PC-9 (cell line): ENCODE measurements around the gene TMEM134. TPM values are rescaled to one million over a fixed set of nuclear protein-coding genes. Genes with fewer than 3 reads are reported as not detected.

Experiments
- BruUV-seq: library from RNA; stranded (reverse); fragments of 400-500 nt; replicated peaks from 2 replicates; lab custom pipeline; 2021; lab: Mats Ljungman, UMichigan
- CTCF ChIA-PET: fragments of 300-600 bp; sonication (Branson Sonifier 250); formaldehyde crosslinking; loops from one replicate; lab custom pipeline; 2022; ENCODE audit warnings: antibody characterized with exemption; lab: Charles Lee
- POLR2A ChIA-PET: fragments of 300-600 bp; sonication (Branson Sonifier 250); formaldehyde crosslinking; loops from one replicate; lab custom pipeline; 2022; ENCODE audit warnings: antibody characterized with exemption; ENCODE audit not compliant: unreplicated experiment; lab: Charles Lee
- DNase-seq, 2 experiments: peaks; one replicate each; pipeline versions ENCODE4 v3.0.0 to v3.0.0-alpha.2; 2015 to 2022; ENCODE audit warnings: mixed read lengths in 1 of 2
- H2AFZ ChIP-seq: fragments of 200-600 bp; sonication (generic); 2 replicates; pipeline ENCODE4 v1.8.1; 2017; ENCODE audit warnings: antibody characterized with exemption
- H3F3A ChIP-seq: fragments of 200-600 bp; sonication (generic); 2 replicates; pipeline ENCODE4 v1.8.1; 2017; ENCODE audit warnings: antibody characterized with exemption, mild to moderate bottlenecking, low read depth; ENCODE audit not compliant: insufficient read depth
- H3K27ac ChIP-seq: fragments of 200-600 bp; sonication (generic); 2 replicates; pipeline ENCODE4 v1.6.1; 2016; ENCODE audit warnings: mixed run types
- H3K27me3 ChIP-seq: fragments of 200-600 bp; sonication (generic); 2 replicates; pipeline ENCODE4 v1.6.1; 2016; ENCODE audit warnings: low read depth, mixed run types; ENCODE audit not compliant: insufficient read depth
- H3K36me3 ChIP-seq: fragments of 200-600 bp; sonication (generic); 2 replicates; pipeline ENCODE4 v1.6.1; 2016; ENCODE audit warnings: low read depth, mixed run types
- H3K4me1 ChIP-seq: fragments of 200-600 bp; sonication (generic); replicated peaks from 2 replicates; pipeline ENCODE4 v1.6.1; 2016; ENCODE audit warnings: mixed run types; ENCODE audit not compliant: insufficient read depth
- H3K4me2 ChIP-seq: fragments of 200-600 bp; sonication (generic); 2 replicates; pipeline ENCODE4 v1.6.1; 2017; ENCODE audit warnings: mixed run types
- H3K4me3 ChIP-seq: fragments of 200-600 bp; sonication (generic); 2 replicates; pipeline ENCODE4 v1.6.1; 2016; ENCODE audit warnings: mixed run types
- H3K79me2 ChIP-seq: fragments of 200-600 bp; sonication (generic); 2 replicates; pipeline ENCODE4 v1.6.1; 2017; ENCODE audit warnings: low read depth, mixed run types
- H3K9me2 ChIP-seq: fragments of 200-600 bp; sonication (generic); 2 replicates; pipeline ENCODE4 v1.8.1; 2017; ENCODE audit warnings: mild to moderate bottlenecking; ENCODE audit not compliant: insufficient read depth
- H3K9me3 ChIP-seq: fragments of 200-600 bp; sonication (generic); 2 replicates; pipeline ENCODE4 v1.8.1; 2016; ENCODE audit warnings: low read depth; ENCODE audit not compliant: insufficient read depth
- H4K20me1 ChIP-seq: fragments of 200-600 bp; sonication (generic); 2 replicates; pipeline ENCODE4 v1.8.1; 2017; ENCODE audit not compliant: insufficient read depth
- EZH2 ChIP-seq: fragments of 200-600 bp; sonication (generic); IDR thresholded peaks from 2 replicates; pipeline ENCODE4 v1.8.0; 2017; ENCODE audit warnings: antibody characterized with exemption, low read depth
- intact Hi-C: fragments of 100-400 bp; cut with micrococcal nuclease; formaldehyde crosslinking; loops from one replicate; pipeline ENCODE4 v1.10.0; 2022; ENCODE audit not compliant: unreplicated experiment
- total RNA-seq: library from RNA; stranded (reverse); gene quantifications from 2 replicates; pipeline ENCODE4 v1.2.3, GENCODE V29; 2021
- TF ChIP-seq, protein P1 (sequence below): fragments of 200-600 bp; sonication (generic); conservative IDR thresholded peaks from 2 replicates; pipeline ENCODE4 v1.6.1; 2017; ENCODE audit warnings: mixed run types, antibody characterized with exemption, mild to moderate bottlenecking, moderate library complexity

Gene TMEM134
- total RNA-seq, 1 experiment from 2014 or later = 85.7 TPM

DNA sequence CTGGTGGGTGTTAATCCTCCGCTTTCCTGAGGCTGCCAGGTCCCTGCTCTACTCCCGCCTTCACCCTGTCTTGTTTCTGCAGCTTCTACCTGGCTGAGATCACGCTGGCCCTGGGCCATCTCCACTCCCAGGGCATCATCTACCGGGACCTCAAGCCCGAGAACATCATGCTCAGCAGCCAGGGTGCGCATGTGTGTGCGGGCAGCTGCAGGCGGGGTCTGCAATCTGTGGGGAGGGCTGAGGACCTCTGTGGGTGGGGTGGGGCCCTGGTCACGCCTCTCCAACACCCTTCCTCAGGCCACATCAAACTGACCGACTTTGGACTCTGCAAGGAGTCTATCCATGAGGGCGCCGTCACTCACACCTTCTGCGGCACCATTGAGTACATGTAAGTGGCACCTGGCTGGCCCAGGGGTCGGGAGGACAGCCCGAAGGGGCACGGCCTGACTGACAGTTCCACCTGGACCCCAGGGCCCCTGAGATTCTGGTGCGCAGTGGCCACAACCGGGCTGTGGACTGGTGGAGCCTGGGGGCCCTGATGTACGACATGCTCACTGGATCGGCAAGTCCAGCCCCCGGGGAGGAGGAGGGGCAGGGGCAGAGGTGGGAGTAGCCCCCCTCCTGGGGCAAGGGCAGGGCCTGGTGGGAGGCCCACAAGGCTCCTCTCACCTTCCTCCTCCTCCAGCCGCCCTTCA, 36.2 kb downstream of the TMEM134 start:
- no peak for DNase-seq
- H3K4me2 ChIP-seq = no peak overlapping the region
- peaks cover 21% of the 10 kb centered on the region for H3K79me2 ChIP-seq
- no peak overlapping the region for H3K4me3 ChIP-seq
- ChIA-PET CTCF (no interaction called here), POLR2A (interaction anchor here (0.7 kb wide), 1 partner anchor 817 kb away, joined by 3 read pairs; no protein-coding TSS in a partner anchor)
- no peaks in the 10 kb centered on the region for H3K9me3 ChIP-seq
- peaks cover 18% of the 10 kb centered on the region; the same call in 1 of the 2 replicates for H3F3A ChIP-seq
- H4K20me1 ChIP-seq = no peaks in the 10 kb centered on the region; the same call in 1 of the 2 replicates
- no peak for TF ChIP-seq EZH2
- TF ChIP-seq, protein P1, sequence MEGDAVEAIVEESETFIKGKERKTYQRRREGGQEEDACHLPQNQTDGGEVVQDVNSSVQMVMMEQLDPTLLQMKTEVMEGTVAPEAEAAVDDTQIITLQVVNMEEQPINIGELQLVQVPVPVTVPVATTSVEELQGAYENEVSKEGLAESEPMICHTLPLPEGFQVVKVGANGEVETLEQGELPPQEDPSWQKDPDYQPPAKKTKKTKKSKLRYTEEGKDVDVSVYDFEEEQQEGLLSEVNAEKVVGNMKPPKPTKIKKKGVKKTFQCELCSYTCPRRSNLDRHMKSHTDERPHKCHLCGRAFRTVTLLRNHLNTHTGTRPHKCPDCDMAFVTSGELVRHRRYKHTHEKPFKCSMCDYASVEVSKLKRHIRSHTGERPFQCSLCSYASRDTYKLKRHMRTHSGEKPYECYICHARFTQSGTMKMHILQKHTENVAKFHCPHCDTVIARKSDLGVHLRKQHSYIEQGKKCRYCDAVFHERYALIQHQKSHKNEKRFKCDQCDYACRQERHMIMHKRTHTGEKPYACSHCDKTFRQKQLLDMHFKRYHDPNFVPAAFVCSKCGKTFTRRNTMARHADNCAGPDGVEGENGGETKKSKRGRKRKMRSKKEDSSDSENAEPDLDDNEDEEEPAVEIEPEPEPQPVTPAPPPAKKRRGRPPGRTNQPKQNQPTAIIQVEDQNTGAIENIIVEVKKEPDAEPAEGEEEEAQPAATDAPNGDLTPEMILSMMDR = no peak
- no peaks in the 10 kb centered on the region for H3K36me3 ChIP-seq
- no peak overlapping the region for H2AFZ ChIP-seq
- H3K4me1 ChIP-seq = peaks cover 17% of the 10 kb centered on the region
- H3K27ac ChIP-seq = no peak overlapping the region
- no peaks in the 10 kb centered on the region for H3K9me2 ChIP-seq
- BruUV-seq = no TSS peak
- intact Hi-C loops = no loop called here
- H3K27me3 ChIP-seq = no peaks in the 10 kb centered on the region

DNA sequence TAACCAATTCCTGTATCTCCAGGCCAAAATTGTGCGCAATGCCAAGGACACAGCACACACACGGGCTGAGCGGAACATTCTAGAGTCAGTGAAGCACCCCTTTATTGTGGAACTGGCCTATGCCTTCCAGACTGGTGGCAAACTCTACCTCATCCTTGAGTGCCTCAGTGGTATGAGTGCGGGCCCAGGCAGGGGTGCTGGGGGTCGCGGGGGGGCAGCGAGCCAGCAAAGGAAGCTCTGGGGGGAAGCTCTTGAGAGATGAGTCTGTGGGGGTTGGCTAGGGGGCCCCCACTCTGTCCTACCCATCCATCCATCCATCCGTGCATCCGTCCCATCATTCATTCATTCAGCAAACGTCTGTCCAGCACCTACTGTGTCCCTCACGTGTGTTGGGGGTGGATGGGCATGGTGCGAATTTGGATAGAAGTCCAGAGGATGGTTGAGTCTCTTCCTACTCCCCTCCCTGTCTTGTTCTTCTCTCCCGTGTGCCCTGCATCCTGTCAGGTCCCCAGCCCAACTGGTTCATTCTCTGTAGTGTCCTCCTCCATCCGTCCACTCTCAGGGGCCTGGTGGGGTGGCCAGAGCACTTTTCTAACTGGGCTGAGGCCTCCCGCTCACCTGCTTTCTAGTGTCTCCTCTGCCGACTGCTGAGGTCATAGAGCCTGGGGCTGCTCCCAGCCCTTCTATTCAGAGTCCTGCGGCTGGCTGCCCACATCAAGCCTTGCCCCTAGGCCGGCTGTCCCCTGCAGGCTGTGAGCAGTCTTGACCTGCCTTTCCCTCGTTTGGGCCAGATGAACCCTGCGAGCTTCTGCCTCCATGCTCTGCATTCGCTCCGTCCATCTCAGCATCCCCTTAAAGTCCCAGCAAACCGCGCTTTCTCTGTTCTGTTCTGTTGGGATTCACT, 37.5 kb downstream of the TMEM134 start:
- Histone ChIP-seq H3K79me2 (peaks cover 21% of the 10 kb centered on the region), H4K20me1 (no peaks in the 10 kb centered on the region; the same call in 1 of the 2 replicates), H2AFZ (no peak overlapping the region), H3K4me3 (no peak overlapping the region), H3K27me3 (no peaks in the 10 kb centered on the region), H3K36me3 (no peaks in the 10 kb centered on the region), H3F3A (peaks cover 24% of the 10 kb centered on the region; the same call in 1 of the 2 replicates), H3K27ac (no peak overlapping the region), H3K4me2 (no peak overlapping the region), H3K9me2 (no peaks in the 10 kb centered on the region), H3K4me1 (peaks cover 24% of the 10 kb centered on the region), H3K9me3 (no peaks in the 10 kb centered on the region)
- POLR2A ChIA-PET = no interaction called here
- TF ChIP-seq, protein P1 = no peak
- no peak for TF ChIP-seq EZH2
- BruUV-seq = no TSS peak
- CTCF ChIA-PET = no interaction called here
- DNase-seq = no peak
- intact Hi-C loops = no loop called here

DNA sequence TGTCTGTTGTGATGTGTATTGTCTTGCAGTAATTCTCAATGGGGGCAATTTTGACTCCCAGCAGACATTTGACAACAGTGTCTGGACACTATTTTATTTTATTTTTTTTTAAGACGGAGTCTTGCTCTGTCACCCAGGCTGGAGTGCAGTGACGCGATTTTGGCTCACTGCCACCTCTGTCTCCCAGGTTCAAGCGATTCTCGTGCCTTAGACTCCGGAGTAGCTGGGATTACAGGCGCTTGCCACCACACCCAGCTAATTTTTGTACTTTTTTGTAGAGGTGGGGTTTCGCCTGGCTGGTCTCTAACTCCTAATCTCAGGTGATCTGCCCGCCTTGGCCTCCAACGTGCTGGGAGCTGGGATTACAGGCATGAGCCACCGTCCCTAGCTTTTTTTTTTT, 39.3 kb downstream of the TMEM134 start:
- CTCF ChIA-PET = no interaction called here
- no peak for TF ChIP-seq EZH2
- TF ChIP-seq, protein P1 = no peak
- Histone ChIP-seq H2AFZ (no peak overlapping the region), H3K4me2 (peak overlapping the region; percentile 98), H3K4me3 (peak overlapping the region; percentile 95; the same call in 1 of the 2 replicates), H3K4me1 (peaks cover 24% of the 10 kb centered on the region), H3K27ac (no peak overlapping the region), H3K79me2 (peaks cover 21% of the 10 kb centered on the region), H3K9me3 (no peaks in the 10 kb centered on the region), H3K9me2 (no peaks in the 10 kb centered on the region), H4K20me1 (no peaks in the 10 kb centered on the region; the same call in 1 of the 2 replicates), H3K27me3 (no peaks in the 10 kb centered on the region), H3K36me3 (no peaks in the 10 kb centered on the region), H3F3A (peaks cover 31% of the 10 kb centered on the region; the same call in 1 of the 2 replicates)
- BruUV-seq = TSS peak; percentile 33
- DNase-seq = no peak
- POLR2A ChIA-PET = interaction anchor here (0.6 kb wide), 1 partner anchor 45 kb away, joined by 3 read pairs; no protein-coding TSS in a partner anchor
- intact Hi-C loops = no loop called here
